Esophagus squamous epithelium (tissue), 4 donors: ENCODE results near the gene SH3TC1.

Source experiments
- POLR2A ChIP-seq, 4 donors: fragments of 450-650 bp; IDR thresholded peaks; one replicate each; pipeline ENCODE4 v1.6.1; 2017; ENCODE audit warnings: antibody characterized with exemption in 4 of 4, mild to moderate bottlenecking in 4 of 4, moderate library complexity in 3 of 4
- TF ChIP-seq, protein P1 (sequence below), 6 experiments: fragments of 450-650 bp in 4 of 6; fragments of 200-600 bp in 2 of 6; sonication (generic) in 2 of 6; IDR thresholded peaks; one replicate each; pipeline ENCODE4 v1.5.1; 2016 to 2019; ENCODE audit warnings: antibody characterized with exemption in 6 of 6, mild to moderate bottlenecking in 4 of 6, moderate library complexity in 4 of 6

DNA sequence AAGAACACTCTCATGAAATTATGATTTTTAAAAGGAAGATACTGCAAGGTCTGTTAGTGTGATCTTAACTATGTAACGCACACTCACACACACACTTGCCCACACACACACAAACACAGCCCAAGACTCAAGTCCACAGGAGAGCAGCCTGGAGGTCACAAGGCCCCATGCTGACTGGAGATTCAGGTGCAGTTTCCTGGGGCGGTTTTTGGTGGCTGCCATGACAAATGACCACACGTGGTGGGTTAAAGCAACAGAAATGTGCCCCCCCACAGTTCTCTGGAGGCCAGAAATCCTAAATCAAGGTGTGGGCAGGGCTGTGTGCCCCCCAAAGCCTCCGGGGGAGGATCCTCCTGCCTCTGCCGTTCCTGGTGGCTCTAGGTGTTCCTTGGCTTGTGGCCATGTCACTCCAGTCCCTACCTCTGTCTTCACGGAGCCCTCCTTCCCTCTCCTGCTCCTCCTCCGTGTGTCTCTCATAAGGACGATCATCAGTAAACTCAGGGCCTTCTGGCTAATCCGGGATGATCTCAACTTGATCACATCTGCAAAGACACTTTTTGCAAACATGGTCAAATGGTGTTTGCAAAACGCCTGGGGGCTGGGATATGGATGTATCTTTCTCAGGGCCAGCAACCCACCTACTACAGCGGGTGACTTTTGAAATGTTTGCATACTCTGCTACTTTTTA, 60.8 kb downstream of the SH3TC1 start:
- TF ChIP-seq, protein P1, sequence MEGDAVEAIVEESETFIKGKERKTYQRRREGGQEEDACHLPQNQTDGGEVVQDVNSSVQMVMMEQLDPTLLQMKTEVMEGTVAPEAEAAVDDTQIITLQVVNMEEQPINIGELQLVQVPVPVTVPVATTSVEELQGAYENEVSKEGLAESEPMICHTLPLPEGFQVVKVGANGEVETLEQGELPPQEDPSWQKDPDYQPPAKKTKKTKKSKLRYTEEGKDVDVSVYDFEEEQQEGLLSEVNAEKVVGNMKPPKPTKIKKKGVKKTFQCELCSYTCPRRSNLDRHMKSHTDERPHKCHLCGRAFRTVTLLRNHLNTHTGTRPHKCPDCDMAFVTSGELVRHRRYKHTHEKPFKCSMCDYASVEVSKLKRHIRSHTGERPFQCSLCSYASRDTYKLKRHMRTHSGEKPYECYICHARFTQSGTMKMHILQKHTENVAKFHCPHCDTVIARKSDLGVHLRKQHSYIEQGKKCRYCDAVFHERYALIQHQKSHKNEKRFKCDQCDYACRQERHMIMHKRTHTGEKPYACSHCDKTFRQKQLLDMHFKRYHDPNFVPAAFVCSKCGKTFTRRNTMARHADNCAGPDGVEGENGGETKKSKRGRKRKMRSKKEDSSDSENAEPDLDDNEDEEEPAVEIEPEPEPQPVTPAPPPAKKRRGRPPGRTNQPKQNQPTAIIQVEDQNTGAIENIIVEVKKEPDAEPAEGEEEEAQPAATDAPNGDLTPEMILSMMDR (IDR thresholded peaks at IDR 0.05): no peak
- no peak for TF ChIP-seq POLR2A (IDR thresholded peaks at IDR 0.05)
